CD14-positive monocyte (primary cell): ENCODE data around the gene SGCA. TPM values are rescaled to one million over a fixed set of nuclear protein-coding genes. Genes with fewer than 3 reads are reported as not detected.

Source experiments
- DNase-seq, 3 donors: peaks; one replicate each; pipeline ENCODE4 v3.0.0-alpha.2; 2011 to 2022
- H2AFZ ChIP-seq: 2 replicates; pipeline ENCODE4 v1.6.0; 2012; ENCODE audit warnings: mild to moderate bottlenecking, low read depth, low read length, inconsistent platforms; ENCODE audit not compliant: insufficient read depth, poor library complexity, severe bottlenecking
- H3K27ac ChIP-seq, 2 donors: 1 replicate in 1 of 2; 2 replicates in 1 of 2; pipeline ENCODE4 v1.5.1; 2012 to 2013; ENCODE audit warnings: low read length in 2 of 2, control low read depth in 1 of 2, inconsistent platforms in 1 of 2, low read depth in 1 of 2, mild to moderate bottlenecking in 1 of 2
- H3K27me3 ChIP-seq, 2 donors: one replicate each; pipeline versions ENCODE4 v1.6.0 to v1.6.1; 2011 to 2013; ENCODE audit warnings: low read length in 2 of 2; ENCODE audit not compliant: control insufficient read depth in 2 of 2, insufficient read depth in 2 of 2
- H3K36me3 ChIP-seq, 2 donors: replicated peaks in 1 of 2; 1 replicate in 1 of 2; 2 replicates in 1 of 2; pipeline versions ENCODE4 v1.5.1 to v1.6.1; 2012 to 2013; ENCODE audit warnings: low read length in 2 of 2, control low read depth in 1 of 2, inconsistent platforms in 1 of 2, mild to moderate bottlenecking in 1 of 2; ENCODE audit not compliant: insufficient read depth in 2 of 2, control insufficient read depth in 1 of 2
- H3K4me1 ChIP-seq, 2 donors: 1 replicate in 1 of 2; 2 replicates in 1 of 2; pipeline versions ENCODE4 v1.5.1 to v1.6.1; 2012 to 2013; ENCODE audit warnings: low read length in 2 of 2, control low read depth in 1 of 2, inconsistent platforms in 1 of 2, mild to moderate bottlenecking in 1 of 2, moderate library complexity in 1 of 2; ENCODE audit not compliant: insufficient read depth in 2 of 2, control insufficient read depth in 1 of 2
- H3K4me2 ChIP-seq: replicated peaks from 2 replicates; pipeline ENCODE3; 2012; ENCODE audit warnings: low read length, moderate library complexity, mild to moderate bottlenecking; ENCODE audit not compliant: poor library complexity, severe bottlenecking; ENCODE audit errors: extremely low read depth
- H3K4me3 ChIP-seq, 3 experiments: fragments of 200-600 bp in 1 of 3; sonication (generic) in 1 of 3; replicated peaks in 1 of 3; 1 replicate in 2 of 3; 2 replicates in 1 of 3; pipeline ENCODE4 v1.5.1; 2011 to 2013; ENCODE audit warnings: low read length in 3 of 3, mild to moderate bottlenecking in 3 of 3, control low read depth in 2 of 3, low read depth in 2 of 3, inconsistent platforms in 1 of 3, moderate library complexity in 1 of 3
- H3K79me2 ChIP-seq: 2 replicates; pipeline ENCODE4 v1.6.0; 2012; ENCODE audit warnings: mild to moderate bottlenecking, control low read depth, inconsistent platforms, low read length, moderate library complexity; ENCODE audit not compliant: insufficient read depth
- H3K9ac ChIP-seq: 2 replicates; pipeline ENCODE4 v1.6.0; 2017; ENCODE audit warnings: low read length, mild to moderate bottlenecking; ENCODE audit not compliant: insufficient read depth, poor library complexity, severe bottlenecking
- H3K9me3 ChIP-seq, 2 donors: replicated peaks in 1 of 2; 1 replicate in 1 of 2; 2 replicates in 1 of 2; pipeline versions ENCODE4 v1.5.1 to v1.6.1; 2012 to 2013; ENCODE audit warnings: low read length in 2 of 2, control low read depth in 1 of 2; ENCODE audit not compliant: control insufficient read depth in 1 of 2, insufficient read depth in 1 of 2
- H4K20me1 ChIP-seq: 2 replicates; pipeline ENCODE4 v1.6.0; 2012; ENCODE audit warnings: mild to moderate bottlenecking, low read length, control low read depth, moderate library complexity; ENCODE audit not compliant: insufficient read depth
- H3K27ac Mint-ChIP-seq, 7 donors: one replicate each; pipeline ENCODE4 v1.8.0; 2020; ENCODE audit warnings: mild to moderate bottlenecking in 7 of 7, mixed read lengths in 7 of 7, moderate library complexity in 6 of 7, inconsistent platforms in 2 of 7
- H3K27me3 Mint-ChIP-seq, 3 donors: one replicate each; pipeline ENCODE4 v1.8.0; 2021 to 2022; ENCODE audit warnings: low read depth in 3 of 3, mild to moderate bottlenecking in 3 of 3, mixed read lengths in 3 of 3, moderate library complexity in 3 of 3, inconsistent platforms in 1 of 3
- H3K36me3 Mint-ChIP-seq, 2 donors: one replicate each; pipeline ENCODE4 v1.8.0; 2020; ENCODE audit warnings: mixed read lengths in 2 of 2, inconsistent platforms in 1 of 2, mild to moderate bottlenecking in 1 of 2
- H3K4me1 Mint-ChIP-seq: one replicate; pipeline ENCODE4 v1.8.0; 2020; ENCODE audit warnings: mild to moderate bottlenecking, mixed read lengths
- H3K4me3 Mint-ChIP-seq, 2 donors: one replicate each; pipeline ENCODE4 v1.8.0; 2020; ENCODE audit warnings: mild to moderate bottlenecking in 2 of 2, mixed read lengths in 2 of 2, moderate library complexity in 1 of 2
- H3K9me3 Mint-ChIP-seq, 7 donors: one replicate each; pipeline ENCODE4 v1.8.0; 2020 to 2022; ENCODE audit warnings: mixed read lengths in 7 of 7, mild to moderate bottlenecking in 6 of 7, moderate library complexity in 6 of 7, inconsistent platforms in 2 of 7
- CTCF ChIP-seq: fragments of 200-600 bp; IDR thresholded peaks from one replicate; pipeline ENCODE4 v1.8.0; 2022; ENCODE audit warnings: antibody characterized with exemption, mild to moderate bottlenecking
- WGBS: methylation state at CpG from one replicate; pipeline ENCODE4 v1.1.5; 2013; ENCODE audit warnings: missing lambda C conversion rate; ENCODE audit not compliant: insufficient coverage; 5-methylcytosine and 5-hydroxymethylcytosine counted together
- intact Hi-C, 2 donors: fragments of 100-400 bp; cut with micrococcal nuclease; formaldehyde crosslinking; loops; one replicate each; pipeline versions ENCODE4 v1.15.0 to v1.15.1; 2023
- polyA plus RNA-seq, 3 donors: library from polyadenylated mRNA; depleted of rRNA in 1 of 3; unstranded in 2 of 3; stranded (reverse) in 1 of 3; fragments of 300-500 nt in 2 of 3; fragments of >200 nt in 1 of 3; fragmentation: Illumina TruSeq in 2 of 3; gene quantifications; 1 replicate in 2 of 3; 2 replicates in 1 of 3; pipeline ENCODE4 v1.2.3, GENCODE V29; 2012 to 2021

Gene SGCA
- polyA plus RNA-seq, 3 donors = 0.27 to 0.89 (median 0.53) TPM

- Histone ChIP-seq H3K27me3 (peaks cover 0 to under 1% of the 10 kb centered on the region in 2 donors), H3K27ac (no peak overlapping the region), H3K79me2 (peaks cover 25% of the 10 kb centered on the region), H3K4me3 (peak overlapping the region in 1 of 3 experiments; percentile 21), H4K20me1 (peaks cover 22% of the 10 kb centered on the region), H2AFZ (no peak overlapping the region), H3K4me1 (peaks cover 41 to 49% of the 10 kb centered on the region in 2 donors), H3K4me2 (peak overlapping the region; percentile 28), H3K9me3 (no peaks in the 10 kb centered on the region), H3K36me3 (no peaks in the 10 kb centered on the region), H3K9ac (no peak overlapping the region)
- 0% methylated on average over 1 of the region's 8 CpGs for WGBS
- Mint-ChIP-seq H3K4me3 (peak overlapping the region in 1 of 2 donors; percentile 35), H3K9me3 (no peaks in the 10 kb centered on the region), H3K27ac (peak overlapping the region in 1 of 7 donors; percentile 72), H3K27me3 (peaks cover 0 to 13% (median 4%) of the 10 kb centered on the region in 3 donors), H3K36me3 (no peaks in the 10 kb centered on the region), H3K4me1 (peaks cover 40% of the 10 kb centered on the region)
- intact Hi-C loops = no loop called here
- no peak for TF ChIP-seq CTCF
- no peak for DNase-seq
Observed at GRCh38 chr17:50155115-50155819, 10.5 kb upstream of the SGCA start.

- Mint-ChIP-seq H3K27me3 (peaks cover 7 to 27% (median 12%) of the 10 kb centered on the region in 3 donors), H3K4me3 (no peak overlapping the region), H3K9me3 (peaks cover 0 to 4% (median 0%) of the 10 kb centered on the region in 7 donors), H3K36me3 (no peaks in the 10 kb centered on the region), H3K27ac (no peak overlapping the region), H3K4me1 (peaks cover 44% of the 10 kb centered on the region)
- no peak overlapping the region for H3K4me3 ChIP-seq
- no peak for DNase-seq
- no peaks in the 10 kb centered on the region for H3K9me3 ChIP-seq
- WGBS = 80% methylated on average over 3 of the region's 4 CpGs
- no peak overlapping the region for H2AFZ ChIP-seq
- peaks cover 41 to 47% of the 10 kb centered on the region in 2 donors for H3K4me1 ChIP-seq
- intact Hi-C loops = no loop called here
- no peak overlapping the region for H3K9ac ChIP-seq
- no peak overlapping the region for H3K27ac ChIP-seq
- H4K20me1 ChIP-seq = peaks cover 15% of the 10 kb centered on the region
- TF ChIP-seq CTCF = no peak
- no peaks in the 10 kb centered on the region for H3K36me3 ChIP-seq
- no peak overlapping the region for H3K4me2 ChIP-seq
- peaks cover 4 to 9% of the 10 kb centered on the region in 2 donors for H3K27me3 ChIP-seq
- peaks cover 4% of the 10 kb centered on the region for H3K79me2 ChIP-seq
Observed at GRCh38 chr17:50157891-50158290, 7.9 kb upstream of the SGCA start.
